Loucy (cell line): ENCODE measurements around the gene EIF3B.

Experiments
- EZH2phosphoT487 ChIP-seq: fragments of 200-600 bp; IDR thresholded peaks from 2 replicates; pipeline ENCODE4 v1.6.1; 2018; ENCODE audit warnings: antibody characterized with exemption, mild to moderate bottlenecking, moderate library complexity, borderline replicate concordance
- TF ChIP-seq, protein P1 (sequence below): fragments of 200-600 bp; sonication (generic); conservative IDR thresholded peaks from 2 replicates; pipeline ENCODE4 v1.5.1; 2014; ENCODE audit warnings: mild to moderate bottlenecking, antibody characterized with exemption, low read length

DNA sequence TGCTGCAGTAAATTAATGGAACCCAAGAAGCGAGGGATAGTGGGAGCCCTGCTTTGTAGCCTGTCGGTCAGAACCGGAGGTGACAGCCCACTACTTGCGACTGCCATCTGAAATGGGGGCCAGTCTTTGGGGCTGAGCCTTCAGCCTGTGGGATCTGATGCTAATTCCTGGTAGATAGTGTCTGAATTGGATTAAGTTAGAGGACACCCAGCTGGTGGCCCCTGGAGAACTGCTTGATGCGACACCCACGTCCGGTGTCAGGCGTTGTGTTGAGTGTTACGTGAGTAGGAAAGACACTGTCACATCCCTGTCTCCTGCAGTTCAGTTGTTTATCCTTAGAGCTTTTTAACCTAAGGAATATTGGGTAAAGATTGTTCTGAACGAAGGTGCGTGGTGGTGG is 5.0 kb downstream of the EIF3B start:
- TF ChIP-seq, protein P1, sequence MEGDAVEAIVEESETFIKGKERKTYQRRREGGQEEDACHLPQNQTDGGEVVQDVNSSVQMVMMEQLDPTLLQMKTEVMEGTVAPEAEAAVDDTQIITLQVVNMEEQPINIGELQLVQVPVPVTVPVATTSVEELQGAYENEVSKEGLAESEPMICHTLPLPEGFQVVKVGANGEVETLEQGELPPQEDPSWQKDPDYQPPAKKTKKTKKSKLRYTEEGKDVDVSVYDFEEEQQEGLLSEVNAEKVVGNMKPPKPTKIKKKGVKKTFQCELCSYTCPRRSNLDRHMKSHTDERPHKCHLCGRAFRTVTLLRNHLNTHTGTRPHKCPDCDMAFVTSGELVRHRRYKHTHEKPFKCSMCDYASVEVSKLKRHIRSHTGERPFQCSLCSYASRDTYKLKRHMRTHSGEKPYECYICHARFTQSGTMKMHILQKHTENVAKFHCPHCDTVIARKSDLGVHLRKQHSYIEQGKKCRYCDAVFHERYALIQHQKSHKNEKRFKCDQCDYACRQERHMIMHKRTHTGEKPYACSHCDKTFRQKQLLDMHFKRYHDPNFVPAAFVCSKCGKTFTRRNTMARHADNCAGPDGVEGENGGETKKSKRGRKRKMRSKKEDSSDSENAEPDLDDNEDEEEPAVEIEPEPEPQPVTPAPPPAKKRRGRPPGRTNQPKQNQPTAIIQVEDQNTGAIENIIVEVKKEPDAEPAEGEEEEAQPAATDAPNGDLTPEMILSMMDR: no peak
- TF ChIP-seq EZH2phosphoT487: no peak
